ENCODE data around the gene CNTN1. TPM values are rescaled to one million over a fixed set of nuclear protein-coding genes. Genes with fewer than 3 reads are reported as not detected.

CNTN1 gene
- polyA plus RNA-seq, 1 of the 3 experiments (the other 2 are of a cell fraction): 0.13 TPM

- Histone ChIP-seq H3K79me2 (ENCODE audit: insufficient read depth) (no peaks in the 10 kb centered on the region), H3K4me3 (ENCODE audit: low read depth in 2 of 2, low read length in 1 of 2) (no peak overlapping the region), H3K36me3 (replicated peaks in 1 of 2; ENCODE audit: control insufficient read depth in 1 of 2, insufficient read depth in 2 of 2, low read length in 1 of 2) (no peaks in the 10 kb centered on the region), H3K9ac (no peak overlapping the region), H3K4me1 (ENCODE audit: control insufficient read depth in 1 of 2, insufficient read depth in 2 of 2, low read depth in 1 of 2, low read length in 1 of 2) (no peaks in the 10 kb centered on the region), H4K20me1 (ENCODE audit: insufficient read depth) (no peaks in the 10 kb centered on the region), H2AFZ (ENCODE audit: low read depth) (no peak overlapping the region), H3K9me3 (no peaks in the 10 kb centered on the region), H3K27me3 (ENCODE audit: insufficient read depth) (no peaks in the 10 kb centered on the region), H3F3A (replicated peaks; ENCODE audit: insufficient read depth) (no peaks in the 10 kb centered on the region), H3K4me2 (no peak overlapping the region), H3K9me2 (no peaks in the 10 kb centered on the region), H3K27ac (ENCODE audit: low read depth in 2 of 2, low read length in 1 of 2) (no peak overlapping the region)
- no peak for DNase-seq
- 26% methylated on average over 2 of the region's 2 CpGs for WGBS (ENCODE audit: low lambda C conversion rate)
- CTCF ChIA-PET: interaction anchor here (0.9 kb wide), 1 partner anchor 30 kb away, joined by 3 read pairs; no protein-coding TSS in a partner anchor
- TF ChIP-seq SIN3A (IDR thresholded peaks at IDR 0.05; ENCODE audit: borderline replicate concordance, low read depth, low read length): no peak
- TF ChIP-seq MAX (IDR thresholded peaks at IDR 0.05; ENCODE audit: low read depth): no peak
- TF ChIP-seq FOXM1 (IDR thresholded peaks at IDR 0.05; ENCODE audit: low read depth): no peak
- no peak for TF ChIP-seq REST (IDR thresholded peaks at IDR 0.05; ENCODE audit: low read depth, low read length)
- no peak for TF ChIP-seq RAD21 (IDR thresholded peaks at IDR 0.05; ENCODE audit: low read length)
- no peak for TF ChIP-seq RXRA (IDR thresholded peaks at IDR 0.05; ENCODE audit: borderline replicate concordance, low read depth)
- POLR2A ChIA-PET: no interaction called here
Observed at GRCh38 chr12:40681148-40681547, 11.1 kb upstream of the CNTN1 start.

GRCh38 chr12:40684986-40685385, 7.3 kb upstream of the CNTN1 start:
- 35% methylated on average over 4 of the region's 4 CpGs for WGBS (ENCODE audit: low lambda C conversion rate)
- no peak for DNase-seq
- H3K4me3 ChIP-seq (ENCODE audit: low read depth in 2 of 2, low read length in 1 of 2): no peak overlapping the region
- TF ChIP-seq TEAD4 (IDR thresholded peaks at IDR 0.05; ENCODE audit: borderline replicate concordance, insufficient read depth) (no peak), GATA2 (CRISPR knock-in tag; IDR thresholded peaks at IDR 0.05) (no peak), YY1 (IDR thresholded peaks at IDR 0.05; ENCODE audit: low read depth) (no peak), MXI1 (IDR thresholded peaks at IDR 0.05; ENCODE audit: low read depth, low read length) (no peak), FOSL2 (IDR thresholded peaks at IDR 0.05; ENCODE audit: borderline replicate concordance, low read depth) (no peak), ELF1 (IDR thresholded peaks at IDR 0.05) (no peak), FOXJ3 (CRISPR knock-in tag; IDR thresholded peaks at IDR 0.05) (no peak)
- H3K9ac ChIP-seq: no peak overlapping the region
- no peaks in the 10 kb centered on the region for H4K20me1 ChIP-seq (ENCODE audit: insufficient read depth)
- H3K4me1 ChIP-seq (ENCODE audit: control insufficient read depth in 1 of 2, insufficient read depth in 2 of 2, low read depth in 1 of 2, low read length in 1 of 2): no peaks in the 10 kb centered on the region
- H3K36me3 ChIP-seq (replicated peaks in 1 of 2; ENCODE audit: control insufficient read depth in 1 of 2, insufficient read depth in 2 of 2, low read length in 1 of 2): no peaks in the 10 kb centered on the region
- no peaks in the 10 kb centered on the region for H3K27me3 ChIP-seq (ENCODE audit: insufficient read depth)
- H3K9me3 ChIP-seq: no peaks in the 10 kb centered on the region
- no peaks in the 10 kb centered on the region for H3K9me2 ChIP-seq
- H3F3A ChIP-seq (replicated peaks; ENCODE audit: insufficient read depth): no peaks in the 10 kb centered on the region
- H3K27ac ChIP-seq (ENCODE audit: low read depth in 2 of 2, low read length in 1 of 2): no peak overlapping the region
- ChIA-PET CTCF (no interaction called here), POLR2A (no interaction called here)
- no peaks in the 10 kb centered on the region for H3K79me2 ChIP-seq (ENCODE audit: insufficient read depth)
- no peak overlapping the region for H3K4me2 ChIP-seq
- no peak overlapping the region for H2AFZ ChIP-seq (ENCODE audit: low read depth)
